HG02623 (cell line): ENCODE data around the gene RFPL2.

Source experiments
- ATAC-seq: cut with Tn5 transposase; IDR thresholded peaks from one replicate; pipeline ENCODE4 v1.9.1; 2021; ENCODE audit warnings: moderate library complexity; ENCODE audit not compliant: unreplicated experiment

Gene RFPL2

GRCh38 chr22:32204856-32205722 lies at the start of gene RFPL2:
Gene RFPL2 (minus strand): TSS chr22:32205073. CDS start chr22:32202451, 2,622 bp downstream.
- ATAC-seq, result no peak

GRCh38 chr22:32249231-32249630 lies 44.4 kb upstream of the RFPL2 start:
- no peak for ATAC-seq

DNA sequence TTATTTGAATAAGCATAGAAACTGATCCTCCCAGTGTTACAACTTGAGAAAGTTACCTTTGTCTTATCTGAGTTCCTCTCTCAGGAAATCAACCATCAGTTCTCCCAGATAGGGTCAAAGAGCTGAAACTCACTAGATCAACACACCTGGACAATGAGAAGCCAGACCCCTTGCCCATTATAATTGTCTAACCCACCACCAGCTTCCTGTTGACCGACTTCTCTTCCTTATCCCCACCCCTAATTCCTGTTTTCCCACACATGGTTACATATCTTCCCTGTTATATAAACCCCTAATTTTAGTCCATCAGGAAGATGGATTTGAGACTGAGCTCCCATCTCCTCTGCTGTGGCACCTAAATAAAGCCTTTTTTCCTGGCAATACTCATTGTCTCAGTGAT lies 43.4 kb upstream of the RFPL2 start:
- no peak for ATAC-seq

DNA sequence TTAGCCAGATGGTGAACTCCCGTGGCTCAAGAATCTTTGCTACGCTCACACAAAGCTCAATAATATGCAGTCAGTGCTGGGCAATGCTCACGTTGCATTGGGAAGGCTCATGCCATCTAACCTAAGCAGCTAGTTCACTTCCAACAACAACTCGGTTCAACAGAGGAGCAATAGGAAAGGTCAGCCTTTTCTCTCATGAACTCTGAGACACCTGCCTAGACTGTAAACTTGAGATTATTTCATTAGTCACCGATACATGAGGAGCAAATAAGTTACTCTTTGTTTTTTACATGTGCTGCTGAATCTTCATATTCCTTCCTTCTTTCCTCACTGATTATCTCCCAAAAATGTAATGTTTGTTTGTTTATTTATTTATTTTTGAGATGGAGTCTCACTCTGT lies 41.3 kb upstream of the RFPL2 start:
- ATAC-seq, result no peak

DNA sequence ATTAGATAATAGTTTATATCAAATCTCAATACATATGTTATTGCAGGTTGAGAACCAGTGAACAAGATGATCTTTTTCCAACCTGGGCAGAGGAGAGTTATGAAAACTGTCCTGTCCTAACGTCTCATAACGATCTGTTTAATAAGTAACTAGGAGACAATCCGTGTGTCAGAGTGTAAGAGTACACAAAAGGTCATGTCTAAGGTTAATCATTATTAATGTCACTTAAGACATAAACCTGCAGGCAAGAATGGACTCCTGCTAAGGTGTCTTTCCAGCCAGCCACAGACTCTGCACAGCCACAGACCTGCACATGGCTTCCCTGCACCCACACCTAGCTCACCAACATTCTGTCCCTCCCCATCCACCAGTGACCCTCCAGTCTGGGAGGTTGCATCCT lies 40.2 kb upstream of the RFPL2 start:
- ATAC-seq, result no peak

DNA sequence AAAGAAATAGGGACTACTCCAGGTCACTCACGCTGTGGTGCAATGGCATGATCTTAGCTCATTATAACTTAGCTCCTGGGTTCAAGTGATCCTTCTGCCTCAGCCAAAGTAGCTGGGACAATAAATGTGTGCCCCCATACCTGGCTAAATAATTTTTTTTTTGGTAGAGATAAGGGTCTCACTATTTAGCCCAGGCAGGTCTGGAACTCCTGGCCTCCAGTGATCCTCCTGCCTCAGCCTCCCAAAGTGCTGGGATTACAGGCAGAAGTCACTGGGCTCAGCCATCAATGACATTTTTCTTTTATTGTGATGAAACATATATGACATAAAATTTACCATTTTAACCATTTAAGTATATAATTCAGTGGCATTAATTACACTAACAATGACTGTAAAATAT lies 39.7 kb upstream of the RFPL2 start:
- no peak for ATAC-seq

- ATAC-seq, result no peak
These were observed 35.6 kb upstream of the RFPL2 start for GRCh38 chr22:32240461-32240860.

DNA sequence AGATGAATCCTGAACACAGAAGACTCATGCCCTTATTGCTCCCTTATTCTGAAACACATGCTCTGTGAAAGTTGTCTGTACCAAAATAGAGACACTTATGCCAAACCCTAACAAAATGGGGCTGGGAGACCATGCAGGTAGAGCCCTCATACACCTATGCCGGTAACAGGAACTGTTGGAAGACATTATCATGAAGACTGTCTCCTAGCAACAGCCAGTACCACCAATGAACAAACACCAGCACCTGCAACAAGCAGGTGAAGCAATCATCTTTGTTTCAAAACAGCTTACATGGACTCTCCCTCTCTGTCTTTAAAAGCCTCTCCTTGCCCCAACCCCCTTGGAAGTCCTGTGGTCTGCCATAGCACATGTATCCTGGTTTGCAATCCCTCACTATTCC lies 33.0 kb upstream of the RFPL2 start:
- ATAC-seq, result no peak

DNA sequence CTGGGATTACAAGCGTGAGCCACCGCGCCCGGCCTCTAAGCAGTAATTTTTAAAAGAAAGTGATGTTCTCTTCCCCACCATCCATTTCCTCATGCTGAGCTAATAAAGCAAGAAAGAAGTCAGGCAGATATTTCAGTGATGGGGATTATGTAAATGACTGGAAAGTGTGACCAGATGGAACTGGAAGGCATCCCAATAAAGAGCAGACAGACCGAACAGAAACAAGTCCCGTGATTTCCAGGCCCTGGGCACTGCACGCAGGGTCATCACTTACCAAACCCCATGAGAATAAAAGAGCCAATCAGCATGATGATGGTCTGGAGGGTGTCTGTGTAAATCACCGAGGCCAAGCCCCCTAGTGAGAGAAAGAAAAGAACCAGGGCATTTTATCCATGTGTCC lies 32.1 kb upstream of the RFPL2 start:
- ATAC-seq, result no peak

- ATAC-seq, result no peak
These were observed 28.2 kb upstream of the RFPL2 start for GRCh38 chr22:32233091-32233490.

GRCh38 chr22:32232191-32232830 lies 27.4 kb upstream of the RFPL2 start:
- ATAC-seq, result no peak

DNA sequence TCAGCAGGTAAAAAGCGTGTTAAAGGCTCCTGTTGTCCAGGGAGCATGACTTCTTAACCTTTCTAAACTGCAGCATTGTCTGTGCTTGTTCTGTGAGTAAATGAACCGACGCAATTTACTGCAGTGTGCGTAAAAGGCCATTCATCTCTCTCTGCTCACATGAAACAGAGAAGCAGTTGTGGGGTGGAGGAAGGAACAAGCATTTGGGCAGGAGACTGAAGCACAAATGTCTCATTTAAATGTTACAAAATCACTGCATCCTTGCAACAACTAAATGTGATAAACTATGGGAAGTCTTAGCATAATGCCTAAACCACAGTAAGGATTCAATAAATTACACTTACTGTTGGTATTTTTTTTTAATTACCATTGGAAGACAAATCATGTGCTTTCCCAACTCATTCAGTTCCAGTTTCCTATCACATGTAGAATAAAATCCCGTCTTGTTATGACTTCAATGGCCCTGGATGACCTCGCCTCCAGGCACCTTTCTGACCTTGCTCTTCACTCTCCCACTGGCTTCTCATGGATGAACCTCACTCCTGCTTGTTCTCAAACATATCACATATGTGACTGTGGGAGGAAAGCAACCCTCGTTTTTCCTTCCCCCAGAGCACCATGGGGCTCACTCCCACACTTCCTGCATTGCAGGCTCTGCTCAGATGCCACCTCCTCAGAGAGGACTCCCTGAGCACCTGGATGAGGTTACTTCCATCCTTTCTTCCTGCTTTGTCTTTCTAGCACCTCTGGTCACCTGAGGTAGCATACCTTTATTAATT lies 21.6 kb upstream of the RFPL2 start:
- no peak for ATAC-seq

GRCh38 chr22:32222991-32223390 lies 18.1 kb upstream of the RFPL2 start:
- ATAC-seq, result no peak

DNA sequence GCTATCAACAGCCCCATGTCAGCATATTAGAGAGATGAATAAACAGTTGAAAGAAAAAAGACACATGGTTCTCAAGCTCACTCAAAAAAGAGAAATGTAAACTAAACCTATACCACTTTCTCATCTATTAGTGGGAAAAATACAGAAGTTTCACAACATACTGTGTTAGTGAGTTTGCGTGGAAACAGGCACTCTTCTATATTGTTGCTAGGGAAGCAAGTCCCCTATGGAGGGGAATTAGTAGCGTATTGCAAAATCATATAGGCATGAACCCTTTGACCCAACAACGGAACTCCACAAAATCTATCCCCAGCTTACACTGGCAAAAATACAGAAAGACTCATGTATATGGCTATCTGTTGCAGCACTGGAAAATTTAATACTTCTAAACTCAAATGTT lies 14.2 kb upstream of the RFPL2 start:
- ATAC-seq, result no peak

DNA sequence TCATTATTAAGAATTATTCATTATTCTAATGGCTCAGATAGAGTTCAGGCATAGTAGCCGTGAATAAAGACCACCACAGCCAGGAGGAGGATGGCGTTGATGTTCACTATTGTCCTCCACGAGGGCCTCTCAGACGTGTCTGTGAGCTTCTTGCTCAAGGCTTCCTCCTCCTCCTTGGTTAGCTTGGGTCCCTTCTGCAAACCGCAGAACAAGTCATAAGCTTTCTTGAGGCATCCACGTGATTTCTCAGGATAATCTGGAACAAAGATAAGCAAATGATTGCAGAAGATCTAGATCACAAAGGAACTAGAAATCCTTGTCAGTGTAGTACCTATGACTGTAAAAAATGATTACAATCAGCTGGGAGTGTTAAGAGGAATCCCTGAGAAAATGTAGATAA lies 13.6 kb upstream of the RFPL2 start:
- ATAC-seq, result no peak

GRCh38 chr22:32217465-32217864 lies 12.6 kb upstream of the RFPL2 start:
- ATAC-seq, result no peak

DNA sequence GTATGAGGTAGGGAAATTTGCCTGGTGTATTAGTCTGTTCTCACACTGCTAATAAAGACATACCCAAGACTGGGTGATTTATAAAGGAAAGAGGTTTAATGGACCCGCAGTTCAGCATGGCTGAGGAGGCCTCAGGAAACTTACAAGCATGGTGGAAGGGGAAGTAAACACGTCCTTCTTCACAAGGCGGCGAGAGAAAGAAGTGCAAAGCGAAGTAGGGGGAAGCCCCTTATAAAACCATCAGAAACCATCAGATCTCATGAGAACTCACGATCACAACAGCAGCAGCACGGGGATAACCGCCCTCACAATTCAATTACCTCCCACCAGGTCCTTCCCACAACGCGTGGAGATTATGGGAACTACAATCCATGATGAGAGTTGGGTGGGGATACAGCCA lies 12.0 kb upstream of the RFPL2 start:
- ATAC-seq, result no peak

DNA sequence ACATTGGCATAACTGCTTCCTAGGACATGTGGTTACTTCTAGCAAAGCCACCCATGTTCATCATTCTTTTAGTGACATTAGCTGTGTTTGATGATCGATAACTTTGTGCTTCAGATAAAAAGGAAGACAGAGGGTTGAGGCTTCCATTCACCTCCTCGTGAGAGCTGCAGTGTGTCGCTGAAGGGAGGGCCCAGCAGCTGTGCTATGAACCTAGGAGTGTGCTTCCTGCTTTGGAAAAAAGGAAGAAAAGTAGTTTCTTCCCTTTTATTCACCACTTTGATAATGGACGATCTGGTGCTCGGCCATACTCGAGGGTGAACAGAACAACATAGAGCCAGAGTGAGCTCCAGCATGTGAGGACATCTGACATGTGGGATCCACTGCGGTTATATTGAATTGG lies 6.1 kb upstream of the RFPL2 start:
- no peak for ATAC-seq

GRCh38 chr22:32208681-32209080 lies 3.8 kb upstream of the RFPL2 start:
- no peak for ATAC-seq

- ATAC-seq, result no peak
These were observed 3.2 kb upstream of the RFPL2 start for GRCh38 chr22:32207971-32208480.
